SK-N-SH (cell line): ENCODE data around the gene LMNTD2. TPM values are rescaled to one million over a fixed set of nuclear protein-coding genes. Genes with fewer than 3 reads are reported as not detected.

ENCODE experiments used
- CTCF ChIA-PET: fragments of 300-600, 350-600 bp; formaldehyde crosslinking; extraction: SDS; loops from one replicate; lab custom pipeline; 2021; lab: Yijun Ruan, JAX
- POLR2A ChIA-PET: fragments of 350-600 bp; sonication (Branson Sonifier 250); formaldehyde crosslinking; extraction: SDS; loops from one replicate; lab custom pipeline; 2020; ENCODE audit warnings: antibody characterized with exemption, inconsistent platforms; lab: Yijun Ruan, JAX
- DNase-seq: peaks from one replicate; pipeline ENCODE4 v3.0.0; 2012
- H2AFZ ChIP-seq: fragments of 200-600 bp; sonication (generic); 2 replicates; pipeline ENCODE4 v1.8.1; 2016; ENCODE audit warnings: antibody characterized with exemption, mild to moderate bottlenecking, low read depth
- H3F3A ChIP-seq: fragments of 200-600 bp; sonication (generic); replicated peaks from 2 replicates; pipeline ENCODE3; 2016; ENCODE audit warnings: antibody characterized with exemption, mild to moderate bottlenecking; ENCODE audit not compliant: insufficient read depth
- H3K27ac ChIP-seq, 2 experiments: fragments of 200-500 bp in 1 of 2; fragments of 200-600 bp in 1 of 2; sonication (Bioruptor generic) in 1 of 2; sonication (generic), shearing (Covaris generic) in 1 of 2; 2 replicates each; pipeline versions ENCODE4 v1.5.1 to v1.6.1; 2014 to 2016; ENCODE audit warnings: low read depth in 2 of 2, inconsistent platforms in 1 of 2, low read length in 1 of 2, mild to moderate bottlenecking in 1 of 2, mixed read lengths in 1 of 2
- H3K27me3 ChIP-seq: fragments of 200-600 bp; sonication (generic), shearing (Covaris generic); 2 replicates; pipeline ENCODE4 v1.6.1; 2016; ENCODE audit warnings: mixed run types; ENCODE audit not compliant: insufficient read depth
- H3K36me3 ChIP-seq, 2 experiments: fragments of 200-500 bp in 1 of 2; fragments of 200-600 bp in 1 of 2; sonication (Bioruptor generic) in 1 of 2; sonication (generic) in 1 of 2; replicated peaks in 1 of 2; 2 replicates each; pipeline versions ENCODE3 to v1.5.1; 2014 to 2016; ENCODE audit warnings: low read length in 1 of 2, mild to moderate bottlenecking in 1 of 2; ENCODE audit not compliant: insufficient read depth in 2 of 2, control insufficient read depth in 1 of 2
- H3K4me1 ChIP-seq, 2 experiments: fragments of 200-500 bp in 1 of 2; fragments of 200-600 bp in 1 of 2; sonication (Bioruptor generic) in 1 of 2; sonication (generic), shearing (Covaris generic) in 1 of 2; 2 replicates each; pipeline versions ENCODE4 v1.5.1 to v1.6.1; 2014 to 2016; ENCODE audit warnings: low read depth in 1 of 2, low read length in 1 of 2, mixed run types in 1 of 2; ENCODE audit not compliant: insufficient read depth in 2 of 2, control insufficient read depth in 1 of 2
- H3K4me2 ChIP-seq: fragments of 200-600 bp; sonication (generic), shearing (Covaris generic); 2 replicates; pipeline ENCODE4 v1.6.1; 2017; ENCODE audit warnings: mixed run types
- H3K4me3 ChIP-seq, 2 experiments: fragments of 200-500 bp in 1 of 2; fragments of 200-600 bp in 1 of 2; sonication (Bioruptor generic) in 1 of 2; sonication (generic), shearing (Covaris generic) in 1 of 2; 2 replicates each; pipeline versions ENCODE4 v1.5.1 to v1.8.1; 2014 to 2016; ENCODE audit warnings: low read depth in 2 of 2, inconsistent platforms in 1 of 2, low read length in 1 of 2, mild to moderate bottlenecking in 1 of 2, mixed read lengths in 1 of 2, moderate library complexity in 1 of 2
- H3K79me2 ChIP-seq: fragments of 200-600 bp; sonication (generic); 2 replicates; pipeline ENCODE4 v1.8.1; 2017; ENCODE audit warnings: mild to moderate bottlenecking; ENCODE audit not compliant: insufficient read depth
- H3K9ac ChIP-seq: fragments of 200-600 bp; sonication (generic); 2 replicates; pipeline ENCODE4 v1.6.1; 2017; ENCODE audit warnings: mixed run types
- H3K9me2 ChIP-seq: fragments of 200-600 bp; sonication (generic); 2 replicates; pipeline ENCODE4 v1.6.1; 2017; ENCODE audit warnings: mixed run types
- H3K9me3 ChIP-seq: fragments of 200-600 bp; sonication (generic); 2 replicates; pipeline ENCODE4 v1.6.1; 2017; ENCODE audit warnings: mixed run types, mild to moderate bottlenecking, moderate library complexity
- H4K20me1 ChIP-seq: fragments of 200-600 bp; sonication (generic); 2 replicates; pipeline ENCODE4 v1.6.1; 2017; ENCODE audit warnings: mild to moderate bottlenecking, mixed run types; ENCODE audit not compliant: insufficient read depth
- CHD2 ChIP-seq: fragments of 150-350 bp; IDR thresholded peaks from 2 replicates; pipeline ENCODE4 v1.6.1; 2018; ENCODE audit warnings: low read length; ENCODE audit not compliant: partially characterized antibody
- ELF1 ChIP-seq: IDR thresholded peaks from 2 replicates; pipeline ENCODE4 v1.4.0; 2012
- EP300 ChIP-seq, 2 experiments: IDR thresholded peaks; 2 replicates each; pipeline versions ENCODE4 v1.4.0 to v1.6.1; 2012; ENCODE audit warnings: borderline replicate concordance in 1 of 2, low read depth in 1 of 2, low read length in 1 of 2
- EZH2phosphoT487 ChIP-seq: fragments of 200-600 bp; sonication (generic); IDR thresholded peaks from 2 replicates; pipeline ENCODE4 v1.6.1; 2017; ENCODE audit warnings: low read depth, mixed run types, mild to moderate bottlenecking, antibody characterized with exemption, moderate library complexity, borderline replicate concordance
- FOSL2 ChIP-seq: IDR thresholded peaks from 2 replicates; pipeline ENCODE4 v1.4.0; 2012; ENCODE audit warnings: low read depth, mild to moderate bottlenecking, moderate library complexity, borderline replicate concordance
- FOXJ3 ChIP-seq: sonication (generic); formaldehyde crosslinking; IDR thresholded peaks from 2 replicates; pipeline ENCODE4 v1.5.1; 2020; ENCODE audit warnings: mild to moderate bottlenecking, missing genetic modification reagents
- GABPA ChIP-seq: IDR thresholded peaks from 2 replicates; pipeline ENCODE4 v1.4.0; 2012; ENCODE audit warnings: low read depth, mild to moderate bottlenecking
- GATA2 ChIP-seq: sonication (generic); formaldehyde crosslinking; IDR thresholded peaks from 2 replicates; pipeline ENCODE4 v1.5.0; 2020; ENCODE audit warnings: mild to moderate bottlenecking, missing genetic modification reagents
- MAX ChIP-seq: IDR thresholded peaks from 2 replicates; pipeline ENCODE4 v1.4.0; 2012; ENCODE audit warnings: low read depth
- MXI1 ChIP-seq: IDR thresholded peaks from 2 replicates; pipeline ENCODE4 v1.6.1; 2012; ENCODE audit warnings: mild to moderate bottlenecking, low read depth, low read length, improper control_type of control experiment
- NFIC ChIP-seq: IDR thresholded peaks from 2 replicates; pipeline ENCODE4 v1.4.0; 2012; ENCODE audit warnings: borderline replicate concordance
- NRF1 ChIP-seq: IDR thresholded peaks from 2 replicates; pipeline ENCODE4 v1.6.1; 2012; ENCODE audit warnings: low read depth, mild to moderate bottlenecking, low read length
- RAD21 ChIP-seq: IDR thresholded peaks from 2 replicates; pipeline ENCODE4 v1.6.1; 2012; ENCODE audit warnings: mild to moderate bottlenecking, low read length
- RCOR1 ChIP-seq: fragments of 150-350 bp; IDR thresholded peaks from 2 replicates; pipeline ENCODE4 v1.6.1; 2017; ENCODE audit warnings: antibody characterized with exemption, low read length
- RFX5 ChIP-seq: IDR thresholded peaks from 2 replicates; pipeline ENCODE4 v1.6.1; 2012; ENCODE audit warnings: mild to moderate bottlenecking, improper control_type of control experiment, low read length
- RXRA ChIP-seq: IDR thresholded peaks from 2 replicates; pipeline ENCODE4 v1.4.0; 2012; ENCODE audit warnings: low read depth, mild to moderate bottlenecking, borderline replicate concordance
- SIN3A ChIP-seq: IDR thresholded peaks from 2 replicates; pipeline ENCODE4 v1.6.1; 2012; ENCODE audit warnings: low read depth, mild to moderate bottlenecking, low read length, moderate library complexity, borderline replicate concordance
- TCF12 ChIP-seq: IDR thresholded peaks from 2 replicates; pipeline ENCODE4 v1.4.0; 2012
- WGBS: methylation state at CpG from one replicate; pipeline ENCODE4 v1.1.6; 2017; ENCODE audit warnings: low lambda C conversion rate; 5-methylcytosine and 5-hydroxymethylcytosine counted together
- polyA plus RNA-seq, 3 experiments: library from polyadenylated mRNA; depleted of rRNA; stranded (reverse); fragments of >200 nt; gene quantifications; 2 replicates each; pipeline ENCODE4 v1.2.3, GENCODE V29; 2012
- TF ChIP-seq, protein P1 (sequence below): fragments of 150-350 bp; IDR thresholded peaks from 2 replicates; pipeline ENCODE4 v1.6.1; 2017; ENCODE audit warnings: antibody characterized with exemption, low read length, low read depth, borderline replicate concordance
- TF ChIP-seq, protein P2 (sequence below): fragments of 200-600 bp; sonication (generic); IDR thresholded peaks from 2 replicates; pipeline ENCODE4 v1.6.1; 2017; ENCODE audit warnings: antibody characterized with exemption, mild to moderate bottlenecking, moderate library complexity
- TF ChIP-seq, protein P3 (sequence below): IDR thresholded peaks from 2 replicates; pipeline ENCODE4; 2012
- TF ChIP-seq, protein P4 (sequence below): IDR thresholded peaks from 2 replicates; pipeline ENCODE4 v1.6.1; 2012; ENCODE audit warnings: mild to moderate bottlenecking, low read depth, low read length, moderate library complexity
- TF ChIP-seq, protein P5 (sequence below): IDR thresholded peaks from 2 replicates; pipeline ENCODE4 v1.4.0; 2012; ENCODE audit warnings: low read depth, borderline replicate concordance

LMNTD2 gene
- polyA plus RNA-seq, 1 of the 3 experiments (the other 2 are of a cell fraction), result 2.4 TPM

DNA sequence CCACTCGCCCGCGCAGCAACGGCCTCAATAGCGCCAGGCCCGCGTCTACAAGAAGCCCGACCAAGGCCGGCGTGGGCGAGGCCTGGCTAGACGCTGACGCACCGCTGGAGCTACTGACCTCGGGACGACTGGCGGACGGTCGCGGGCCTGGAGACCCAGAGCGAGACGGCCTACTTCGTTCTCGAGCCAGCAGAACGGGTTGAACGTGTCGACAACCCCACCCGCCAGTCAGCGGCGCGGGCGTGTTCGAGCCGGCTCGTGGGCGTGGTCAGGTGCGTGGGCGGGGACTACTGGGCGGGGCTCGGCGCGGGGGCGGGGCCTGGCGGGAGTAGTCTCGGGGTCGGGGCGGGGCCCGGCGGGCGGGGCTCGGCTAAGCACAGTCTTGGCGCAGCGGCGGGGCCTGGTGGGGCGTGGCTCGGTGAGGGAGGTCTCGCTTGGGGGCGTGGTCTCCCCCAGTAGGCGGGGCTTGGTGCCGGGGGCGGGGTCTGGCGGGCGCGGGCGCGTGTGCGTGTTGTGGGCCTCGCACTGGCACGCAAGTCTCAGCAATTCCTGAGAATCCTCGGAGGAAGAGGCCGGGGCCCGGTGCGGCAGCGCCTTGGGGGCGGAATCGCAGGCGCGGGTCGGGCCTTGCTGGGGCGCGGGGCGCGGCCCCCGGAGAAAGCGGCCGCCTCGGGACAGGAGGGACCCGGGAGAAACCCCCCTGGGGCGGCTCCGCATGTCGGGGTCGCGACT, 53.4 kb downstream of the LMNTD2 start, which contains the start of gene RNH1:
RNH1 (minus strand) TSS at position 248 of the 732 bp plus-strand sequence. CDS start 5,080 bp downstream, outside the sequence.
- Histone ChIP-seq H2AFZ (peak within 1 kb of the TSS; percentile 84; the same call in 1 of the 2 replicates), H3K36me3 (peaks cover 10 to 19% of the 10 kb centered on the region in 2 experiments), H3K4me2 (peak within 1 kb of the TSS; percentile 99), H3K27ac (peak within 1 kb of the TSS; percentile 98 to 99), H3K4me1 (peaks cover 7 to 9% of the 10 kb centered on the region in 2 experiments; a peak in 2 of 4 replicates), H3K4me3 (peak within 1 kb of the TSS; percentile 86 to 87), H3K27me3 (no peaks in the 10 kb centered on the region), H3K9me2 (no peaks in the 10 kb centered on the region), H3K9ac (peak within 1 kb of the TSS; percentile 91), H3F3A (peaks cover 4% of the 10 kb centered on the region), H3K9me3 (no peaks in the 10 kb centered on the region), H3K79me2 (peaks cover 57% of the 10 kb centered on the region), H4K20me1 (0 out of 2 replicates have a peak, but pooled peaks cover 7% of the 10 kb centered on the region)
- WGBS, result 0% methylated on average over 4 of the region's 93 CpGs
- POLR2A ChIA-PET, result interaction anchor here (0.9 to 1.0 kb wide), 3 partner anchors 9 to 69 kb away, joined by 3 to 4 read pairs (median 3); partner anchors contain the start of gene PHRF1
- peak; percentile 100 for DNase-seq
- CTCF ChIA-PET, result interaction anchor here (0.7 to 2.2 kb wide), 5 partner anchors 9 to 277 kb away, joined by 3 to 16 read pairs (median 3); partner anchors contain the start of gene HRAS
- TF ChIP-seq, protein P1, sequence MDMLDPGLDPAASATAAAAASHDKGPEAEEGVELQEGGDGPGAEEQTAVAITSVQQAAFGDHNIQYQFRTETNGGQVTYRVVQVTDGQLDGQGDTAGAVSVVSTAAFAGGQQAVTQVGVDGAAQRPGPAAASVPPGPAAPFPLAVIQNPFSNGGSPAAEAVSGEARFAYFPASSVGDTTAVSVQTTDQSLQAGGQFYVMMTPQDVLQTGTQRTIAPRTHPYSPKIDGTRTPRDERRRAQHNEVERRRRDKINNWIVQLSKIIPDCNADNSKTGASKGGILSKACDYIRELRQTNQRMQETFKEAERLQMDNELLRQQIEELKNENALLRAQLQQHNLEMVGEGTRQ, result no peak
- TF ChIP-seq FOXJ3 (CRISPR knock-in tag) (no peak), TCF12 (no peak), MAX (peak; percentile 74), GABPA (no peak), EZH2phosphoT487 (no peak), RCOR1 (no peak), CHD2 (no peak), FOSL2 (no peak), NRF1 (peak; percentile 26; the same call in 1 of the 2 replicates), SIN3A (no peak), EP300 (IDR thresholded peaks at IDR 0.05; ENCODE audit: borderline replicate concordance in 1 of 2, low read depth in 1 of 2, low read length in 1 of 2) (no peak), RFX5 (no peak), NFIC (no peak), ELF1 (no peak), MXI1 (peak; percentile 40; the same call in 1 of the 2 replicates), GATA2 (no peak), RAD21 (no peak), RXRA (no peak)
- TF ChIP-seq, protein P2, sequence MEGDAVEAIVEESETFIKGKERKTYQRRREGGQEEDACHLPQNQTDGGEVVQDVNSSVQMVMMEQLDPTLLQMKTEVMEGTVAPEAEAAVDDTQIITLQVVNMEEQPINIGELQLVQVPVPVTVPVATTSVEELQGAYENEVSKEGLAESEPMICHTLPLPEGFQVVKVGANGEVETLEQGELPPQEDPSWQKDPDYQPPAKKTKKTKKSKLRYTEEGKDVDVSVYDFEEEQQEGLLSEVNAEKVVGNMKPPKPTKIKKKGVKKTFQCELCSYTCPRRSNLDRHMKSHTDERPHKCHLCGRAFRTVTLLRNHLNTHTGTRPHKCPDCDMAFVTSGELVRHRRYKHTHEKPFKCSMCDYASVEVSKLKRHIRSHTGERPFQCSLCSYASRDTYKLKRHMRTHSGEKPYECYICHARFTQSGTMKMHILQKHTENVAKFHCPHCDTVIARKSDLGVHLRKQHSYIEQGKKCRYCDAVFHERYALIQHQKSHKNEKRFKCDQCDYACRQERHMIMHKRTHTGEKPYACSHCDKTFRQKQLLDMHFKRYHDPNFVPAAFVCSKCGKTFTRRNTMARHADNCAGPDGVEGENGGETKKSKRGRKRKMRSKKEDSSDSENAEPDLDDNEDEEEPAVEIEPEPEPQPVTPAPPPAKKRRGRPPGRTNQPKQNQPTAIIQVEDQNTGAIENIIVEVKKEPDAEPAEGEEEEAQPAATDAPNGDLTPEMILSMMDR, result no peak
- TF ChIP-seq, protein P3, sequence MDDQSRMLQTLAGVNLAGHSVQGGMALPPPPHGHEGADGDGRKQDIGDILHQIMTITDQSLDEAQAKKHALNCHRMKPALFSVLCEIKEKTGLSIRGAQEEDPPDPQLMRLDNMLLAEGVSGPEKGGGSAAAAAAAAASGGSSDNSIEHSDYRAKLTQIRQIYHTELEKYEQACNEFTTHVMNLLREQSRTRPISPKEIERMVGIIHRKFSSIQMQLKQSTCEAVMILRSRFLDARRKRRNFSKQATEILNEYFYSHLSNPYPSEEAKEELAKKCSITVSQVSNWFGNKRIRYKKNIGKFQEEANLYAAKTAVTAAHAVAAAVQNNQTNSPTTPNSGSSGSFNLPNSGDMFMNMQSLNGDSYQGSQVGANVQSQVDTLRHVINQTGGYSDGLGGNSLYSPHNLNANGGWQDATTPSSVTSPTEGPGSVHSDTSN, result peak; percentile 18; the same call in 1 of the 2 replicates
- TF ChIP-seq, protein P4, sequence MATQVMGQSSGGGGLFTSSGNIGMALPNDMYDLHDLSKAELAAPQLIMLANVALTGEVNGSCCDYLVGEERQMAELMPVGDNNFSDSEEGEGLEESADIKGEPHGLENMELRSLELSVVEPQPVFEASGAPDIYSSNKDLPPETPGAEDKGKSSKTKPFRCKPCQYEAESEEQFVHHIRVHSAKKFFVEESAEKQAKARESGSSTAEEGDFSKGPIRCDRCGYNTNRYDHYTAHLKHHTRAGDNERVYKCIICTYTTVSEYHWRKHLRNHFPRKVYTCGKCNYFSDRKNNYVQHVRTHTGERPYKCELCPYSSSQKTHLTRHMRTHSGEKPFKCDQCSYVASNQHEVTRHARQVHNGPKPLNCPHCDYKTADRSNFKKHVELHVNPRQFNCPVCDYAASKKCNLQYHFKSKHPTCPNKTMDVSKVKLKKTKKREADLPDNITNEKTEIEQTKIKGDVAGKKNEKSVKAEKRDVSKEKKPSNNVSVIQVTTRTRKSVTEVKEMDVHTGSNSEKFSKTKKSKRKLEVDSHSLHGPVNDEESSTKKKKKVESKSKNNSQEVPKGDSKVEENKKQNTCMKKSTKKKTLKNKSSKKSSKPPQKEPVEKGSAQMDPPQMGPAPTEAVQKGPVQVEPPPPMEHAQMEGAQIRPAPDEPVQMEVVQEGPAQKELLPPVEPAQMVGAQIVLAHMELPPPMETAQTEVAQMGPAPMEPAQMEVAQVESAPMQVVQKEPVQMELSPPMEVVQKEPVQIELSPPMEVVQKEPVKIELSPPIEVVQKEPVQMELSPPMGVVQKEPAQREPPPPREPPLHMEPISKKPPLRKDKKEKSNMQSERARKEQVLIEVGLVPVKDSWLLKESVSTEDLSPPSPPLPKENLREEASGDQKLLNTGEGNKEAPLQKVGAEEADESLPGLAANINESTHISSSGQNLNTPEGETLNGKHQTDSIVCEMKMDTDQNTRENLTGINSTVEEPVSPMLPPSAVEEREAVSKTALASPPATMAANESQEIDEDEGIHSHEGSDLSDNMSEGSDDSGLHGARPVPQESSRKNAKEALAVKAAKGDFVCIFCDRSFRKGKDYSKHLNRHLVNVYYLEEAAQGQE, result no peak
- TF ChIP-seq, protein P5, sequence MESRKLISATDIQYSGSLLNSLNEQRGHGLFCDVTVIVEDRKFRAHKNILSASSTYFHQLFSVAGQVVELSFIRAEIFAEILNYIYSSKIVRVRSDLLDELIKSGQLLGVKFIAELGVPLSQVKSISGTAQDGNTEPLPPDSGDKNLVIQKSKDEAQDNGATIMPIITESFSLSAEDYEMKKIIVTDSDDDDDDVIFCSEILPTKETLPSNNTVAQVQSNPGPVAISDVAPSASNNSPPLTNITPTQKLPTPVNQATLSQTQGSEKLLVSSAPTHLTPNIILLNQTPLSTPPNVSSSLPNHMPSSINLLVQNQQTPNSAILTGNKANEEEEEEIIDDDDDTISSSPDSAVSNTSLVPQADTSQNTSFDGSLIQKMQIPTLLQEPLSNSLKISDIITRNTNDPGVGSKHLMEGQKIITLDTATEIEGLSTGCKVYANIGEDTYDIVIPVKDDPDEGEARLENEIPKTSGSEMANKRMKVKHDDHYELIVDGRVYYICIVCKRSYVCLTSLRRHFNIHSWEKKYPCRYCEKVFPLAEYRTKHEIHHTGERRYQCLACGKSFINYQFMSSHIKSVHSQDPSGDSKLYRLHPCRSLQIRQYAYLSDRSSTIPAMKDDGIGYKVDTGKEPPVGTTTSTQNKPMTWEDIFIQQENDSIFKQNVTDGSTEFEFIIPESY, result no peak
